Measurements from ENCODE around the gene TMED4. TPM values are rescaled to one million over a fixed set of nuclear protein-coding genes. Genes with fewer than 3 reads are reported as not detected.

Gene TMED4
- polyA plus RNA-seq, 1 donor (not counting 4 experiments of a cell fraction or from before 2014, with no cell fraction given), result 45.8 TPM

DNA sequence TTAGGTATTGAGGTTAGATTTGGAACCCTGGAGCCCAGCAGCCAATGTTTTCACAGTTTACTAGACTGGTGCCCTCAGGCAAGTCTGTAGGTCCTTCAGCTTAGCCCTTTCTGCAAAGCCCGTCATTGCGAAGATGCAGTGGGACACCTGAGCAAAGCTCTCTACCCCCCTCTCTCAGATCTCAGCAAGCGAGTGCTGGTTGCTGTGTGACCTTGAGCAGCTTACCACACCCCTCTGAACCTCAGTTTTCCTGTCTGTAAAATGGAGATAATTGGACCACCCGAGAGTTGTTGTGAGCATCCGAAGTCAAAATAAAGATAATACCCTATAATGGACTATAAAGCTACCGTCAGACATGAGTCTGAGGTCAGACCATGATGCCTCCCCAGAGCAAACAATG is 44.6 kb downstream of the TMED4 start:
- H3K9me1 ChIP-seq (ENCODE audit: control insufficient read depth, extremely low read depth, insufficient read depth, low read length), result no peaks in the 10 kb centered on the region
- DNase-seq (ENCODE audit: low read depth, low spot score), result no peak
- no peaks in the 10 kb centered on the region for H3K27me3 ChIP-seq (ENCODE audit: control insufficient read depth, extremely low read depth, insufficient read depth, low read length)
- TF ChIP-seq, protein P1, sequence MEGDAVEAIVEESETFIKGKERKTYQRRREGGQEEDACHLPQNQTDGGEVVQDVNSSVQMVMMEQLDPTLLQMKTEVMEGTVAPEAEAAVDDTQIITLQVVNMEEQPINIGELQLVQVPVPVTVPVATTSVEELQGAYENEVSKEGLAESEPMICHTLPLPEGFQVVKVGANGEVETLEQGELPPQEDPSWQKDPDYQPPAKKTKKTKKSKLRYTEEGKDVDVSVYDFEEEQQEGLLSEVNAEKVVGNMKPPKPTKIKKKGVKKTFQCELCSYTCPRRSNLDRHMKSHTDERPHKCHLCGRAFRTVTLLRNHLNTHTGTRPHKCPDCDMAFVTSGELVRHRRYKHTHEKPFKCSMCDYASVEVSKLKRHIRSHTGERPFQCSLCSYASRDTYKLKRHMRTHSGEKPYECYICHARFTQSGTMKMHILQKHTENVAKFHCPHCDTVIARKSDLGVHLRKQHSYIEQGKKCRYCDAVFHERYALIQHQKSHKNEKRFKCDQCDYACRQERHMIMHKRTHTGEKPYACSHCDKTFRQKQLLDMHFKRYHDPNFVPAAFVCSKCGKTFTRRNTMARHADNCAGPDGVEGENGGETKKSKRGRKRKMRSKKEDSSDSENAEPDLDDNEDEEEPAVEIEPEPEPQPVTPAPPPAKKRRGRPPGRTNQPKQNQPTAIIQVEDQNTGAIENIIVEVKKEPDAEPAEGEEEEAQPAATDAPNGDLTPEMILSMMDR (optimal IDR thresholded peaks at IDR 0.05 in 1 of 3, IDR thresholded peaks at IDR 0.05 in 1 of 3, conservative IDR thresholded peaks at IDR 0.05 in 1 of 3; ENCODE audit: extremely low read depth in 1 of 3, insufficient read depth in 2 of 3, low read length in 3 of 3), result no peak
- no peak for TF ChIP-seq EZH2 (IDR thresholded peaks at IDR 0.05; ENCODE audit: low read length)
- dilution Hi-C loops (cut with MboI; ENCODE audit: extremely low pct_ligation_motif_present, low sequenced_read_pairs), result no loop called here
- no peaks in the 10 kb centered on the region for H4K20me1 ChIP-seq (ENCODE audit: control insufficient read depth, extremely low read depth, insufficient read depth, low read length)
- H3K9me3 ChIP-seq (ENCODE audit: control insufficient read depth, low read depth, low read length), result no peaks in the 10 kb centered on the region
- H2AFZ ChIP-seq (ENCODE audit: control insufficient read depth, low read length), result no peak overlapping the region
- H3K36me3 ChIP-seq (ENCODE audit: control insufficient read depth in 2 of 2, extremely low read depth in 1 of 2, insufficient read depth in 2 of 2, low read length in 2 of 2), result no peaks in the 10 kb centered on the region
- H3K4me1 ChIP-seq (ENCODE audit: control insufficient read depth, extremely low read depth, insufficient read depth, low read length), result no peaks in the 10 kb centered on the region
- H3K79me2 ChIP-seq (ENCODE audit: control insufficient read depth, insufficient read depth, low read length), result no peaks in the 10 kb centered on the region
- H3K27ac ChIP-seq (ENCODE audit: control insufficient read depth, insufficient read depth, low read length), result no peak overlapping the region
- no peak overlapping the region for H3K4me3 ChIP-seq (ENCODE audit: control insufficient read depth in 2 of 3, extremely low read depth in 1 of 3, insufficient read depth in 2 of 3, low read depth in 1 of 3, low read length in 3 of 3)
- no peak for FAIRE-seq
- H3K9ac ChIP-seq (ENCODE audit: control insufficient read depth, extremely low read depth, insufficient read depth, low read length), result no peak overlapping the region
- no peak overlapping the region for H3K4me2 ChIP-seq (ENCODE audit: control insufficient read depth, extremely low read depth, insufficient read depth, low read depth, low read length)

DNA sequence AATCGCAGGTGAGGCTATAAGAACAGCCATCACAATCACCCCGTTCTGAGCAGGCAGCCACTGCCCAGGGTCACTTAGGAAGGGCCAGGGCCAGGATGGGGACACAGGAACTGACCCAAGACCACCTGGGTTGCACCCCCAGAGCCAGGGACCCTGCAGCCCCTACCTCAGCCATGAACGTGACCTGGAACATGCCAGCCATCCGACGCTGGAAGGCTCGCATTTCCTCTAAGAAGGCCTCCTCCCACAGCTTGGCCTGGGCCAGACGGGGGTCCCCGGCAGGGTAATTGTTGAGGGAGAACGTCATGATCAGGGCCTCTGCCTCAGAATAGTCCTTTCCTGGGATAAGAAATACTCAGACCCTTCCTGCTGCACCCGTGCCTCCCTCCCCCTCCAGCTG is 45.9 kb downstream of the TMED4 start:
- TF ChIP-seq, protein P1 (optimal IDR thresholded peaks at IDR 0.05 in 1 of 3, IDR thresholded peaks at IDR 0.05 in 1 of 3, conservative IDR thresholded peaks at IDR 0.05 in 1 of 3; ENCODE audit: extremely low read depth in 1 of 3, insufficient read depth in 2 of 3, low read length in 3 of 3), result no peak
- no peak for TF ChIP-seq EZH2 (IDR thresholded peaks at IDR 0.05; ENCODE audit: low read length)
- Histone ChIP-seq H3K79me2 (ENCODE audit: control insufficient read depth, insufficient read depth, low read length) (no peaks in the 10 kb centered on the region), H3K4me3 (ENCODE audit: control insufficient read depth in 2 of 3, extremely low read depth in 1 of 3, insufficient read depth in 2 of 3, low read depth in 1 of 3, low read length in 3 of 3) (no peak overlapping the region), H3K36me3 (ENCODE audit: control insufficient read depth in 2 of 2, extremely low read depth in 1 of 2, insufficient read depth in 2 of 2, low read length in 2 of 2) (no peaks in the 10 kb centered on the region), H3K27me3 (ENCODE audit: control insufficient read depth, extremely low read depth, insufficient read depth, low read length) (no peaks in the 10 kb centered on the region), H3K9me1 (ENCODE audit: control insufficient read depth, extremely low read depth, insufficient read depth, low read length) (no peaks in the 10 kb centered on the region), H3K27ac (ENCODE audit: control insufficient read depth, insufficient read depth, low read length) (no peak overlapping the region), H3K4me2 (ENCODE audit: control insufficient read depth, extremely low read depth, insufficient read depth, low read depth, low read length) (no peak overlapping the region), H3K4me1 (ENCODE audit: control insufficient read depth, extremely low read depth, insufficient read depth, low read length) (no peaks in the 10 kb centered on the region), H3K9ac (ENCODE audit: control insufficient read depth, extremely low read depth, insufficient read depth, low read length) (no peak overlapping the region), H3K9me3 (ENCODE audit: control insufficient read depth, low read depth, low read length) (no peaks in the 10 kb centered on the region), H4K20me1 (ENCODE audit: control insufficient read depth, extremely low read depth, insufficient read depth, low read length) (no peaks in the 10 kb centered on the region), H2AFZ (ENCODE audit: control insufficient read depth, low read length) (no peak overlapping the region)
- DNase-seq (ENCODE audit: low read depth, low spot score), result no peak
- no peak for FAIRE-seq
- dilution Hi-C loops (cut with MboI; ENCODE audit: extremely low pct_ligation_motif_present, low sequenced_read_pairs), result no loop called here

Data from keratinocyte (primary cell).